K562 (cell line): ENCODE results near the gene PMVK. TPM values are rescaled to one million over a fixed set of nuclear protein-coding genes. Genes with fewer than 3 reads are reported as not detected.

Source experiments
- BRCA1 ChIP-seq, 2 experiments: fragments of 450-650 bp in 1 of 2; sonication (generic) in 1 of 2; formaldehyde crosslinking in 1 of 2; IDR thresholded peaks; 2 replicates each; pipeline versions ENCODE4 v1.5.0 to v1.6.1; 2017 to 2020; ENCODE audit warnings: mild to moderate bottlenecking in 1 of 2, missing genetic modification reagents in 1 of 2
- FOXA1 ChIP-seq: fragments of 450-650 bp; IDR thresholded peaks from 2 replicates; pipeline ENCODE4 v1.6.1; 2016; ENCODE audit warnings: mild to moderate bottlenecking, borderline replicate concordance
- HMGN3 ChIP-seq: IDR thresholded peaks from 2 replicates; pipeline ENCODE4 v1.6.1; 2011; ENCODE audit warnings: borderline replicate concordance, low read depth, mild to moderate bottlenecking, mixed read lengths, low read length; ENCODE audit not compliant: insufficient read length; ENCODE audit errors: extremely low read depth
- HNRNPLL ChIP-seq: fragments of 200-400 bp; formaldehyde crosslinking; IDR thresholded peaks from 2 replicates; pipeline ENCODE4 v1.6.1; 2017; ENCODE audit warnings: low read length, low read depth, mild to moderate bottlenecking; ENCODE audit not compliant: poor library complexity, severe bottlenecking
- KLF6 ChIP-seq: fragments of 250-450 bp; sonication (Bioruptor Pico); IDR thresholded peaks from 2 replicates; pipeline ENCODE4 v1.4.0; 2020; ENCODE audit warnings: mild to moderate bottlenecking, moderate library complexity, borderline replicate concordance
- MED1 ChIP-seq: sonication (generic); formaldehyde crosslinking; IDR thresholded peaks from 2 replicates; pipeline ENCODE4 v1.8.1; 2023; ENCODE audit warnings: missing genetic modification reagents, borderline replicate concordance
- RBM25 ChIP-seq: fragments of 200-400 bp; formaldehyde crosslinking; IDR thresholded peaks from 2 replicates; pipeline ENCODE4 v1.6.1; 2018; ENCODE audit warnings: low read length, low read depth, moderate library complexity; ENCODE audit not compliant: severe bottlenecking
- SRSF9 ChIP-seq: fragments of 200-400 bp; formaldehyde crosslinking; IDR thresholded peaks from 2 replicates; pipeline ENCODE4 v1.6.1; 2017; ENCODE audit warnings: low read depth, low read length, borderline replicate concordance
- TRIM24 ChIP-seq, 2 experiments: fragments of 450-650 bp; IDR thresholded peaks; 2 replicates each; pipeline ENCODE4 v1.6.1; 2016
- ZNF431 ChIP-seq: sonication (generic); formaldehyde crosslinking; IDR thresholded peaks from 2 replicates; pipeline ENCODE4 v1.8.0; 2022; ENCODE audit warnings: mild to moderate bottlenecking, missing genetic modification reagents
- ZNF561 ChIP-seq: fragments of 450-650 bp; formaldehyde crosslinking; conservative IDR thresholded peaks from 2 replicates; pipeline ENCODE4 v1.4.0; 2020; ENCODE audit warnings: mild to moderate bottlenecking, moderate library complexity
- ZNF592 ChIP-seq: fragments of 450-650 bp; IDR thresholded peaks from 2 replicates; pipeline ENCODE4 v1.6.1; 2017; ENCODE audit warnings: antibody characterized with exemption, mild to moderate bottlenecking
- polyA plus RNA-seq, 8 experiments: library from polyadenylated mRNA; depleted of rRNA in 4 of 8; stranded (reverse) in 5 of 8; unstranded in 3 of 8; fragments of >200 nt; fragmentation: Nextera tagmentation in 2 of 8; fragmentation: Illumina TruSeq in 1 of 8; extraction: Ambion mirVana in 2 of 8; extraction: Trizol in 1 of 8; gene quantifications; 2 replicates each; pipeline versions ENCODE4 v1.2.1 to v1.2.3, GENCODE V29; 2011 to 2014; ENCODE audit warnings: inconsistent platforms in 1 of 8, missing spikeins in 1 of 8
- total RNA-seq, 7 experiments: library from RNA; depleted of rRNA in 6 of 7; stranded (reverse); fragments of >200 nt in 6 of 7; fragmentation: Illumina TruSeq in 2 of 7; extraction: Trizol in 2 of 7; gene quantifications; 2 replicates each; pipeline versions ENCODE4 v1.2.1 to v1.2.3, GENCODE V29; 2011 to 2021; ENCODE audit warnings: low replicate concordance in 1 of 7
- TF ChIP-seq, protein P1 (sequence below), 2 experiments: fragments of 450-650 bp; IDR thresholded peaks; 2 replicates each; pipeline ENCODE4 v1.6.1; 2016
- TF ChIP-seq, protein P2 (sequence below): IDR thresholded peaks from 2 replicates; pipeline ENCODE4 v1.6.1; 2014; ENCODE audit warnings: antibody characterized with exemption
- TF ChIP-seq, protein P3 (sequence below), 3 experiments: fragments of 200-800 bp in 1 of 3; fragments of 250-450 bp in 1 of 3; fragments of 450-650 bp in 1 of 3; sonication (Bioruptor Pico) in 1 of 3; sonication (Bioruptor generic) in 1 of 3; formaldehyde crosslinking in 1 of 3; IDR thresholded peaks; 2 replicates each; pipeline versions ENCODE4 v1.6.1 to v1.8.0; 2016 to 2022; ENCODE audit warnings: mild to moderate bottlenecking in 2 of 3, missing genetic modification characterization in 2 of 3, missing compliant biosample characterization in 1 of 3, moderate library complexity in 1 of 3

PMVK gene
- total and polyA plus RNA-seq, 9 of the 15 experiments (the other 6 are each of a cell fraction or from before 2014, with no cell fraction given) = 1.1 to 15.3 (median 6.3) TPM

- TF ChIP-seq, protein P1, sequence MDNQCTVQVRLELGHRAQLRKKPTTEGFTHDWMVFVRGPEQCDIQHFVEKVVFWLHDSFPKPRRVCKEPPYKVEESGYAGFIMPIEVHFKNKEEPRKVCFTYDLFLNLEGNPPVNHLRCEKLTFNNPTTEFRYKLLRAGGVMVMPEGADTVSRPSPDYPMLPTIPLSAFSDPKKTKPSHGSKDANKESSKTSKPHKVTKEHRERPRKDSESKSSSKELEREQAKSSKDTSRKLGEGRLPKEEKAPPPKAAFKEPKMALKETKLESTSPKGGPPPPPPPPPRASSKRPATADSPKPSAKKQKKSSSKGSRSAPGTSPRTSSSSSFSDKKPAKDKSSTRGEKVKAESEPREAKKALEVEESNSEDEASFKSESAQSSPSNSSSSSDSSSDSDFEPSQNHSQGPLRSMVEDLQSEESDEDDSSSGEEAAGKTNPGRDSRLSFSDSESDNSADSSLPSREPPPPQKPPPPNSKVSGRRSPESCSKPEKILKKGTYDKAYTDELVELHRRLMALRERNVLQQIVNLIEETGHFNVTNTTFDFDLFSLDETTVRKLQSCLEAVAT (IDR thresholded peaks at IDR 0.05) = peak; percentile 72 to 85
- peak; percentile 34 for TF ChIP-seq HMGN3
- TF ChIP-seq TRIM24 (IDR thresholded peaks at IDR 0.05) = 0 out of 4 replicates have a peak, but pooled peaks of 1 of the 2 experiments have one; percentile 20
- TF ChIP-seq ZNF592 = no peak
- TF ChIP-seq, protein P2, sequence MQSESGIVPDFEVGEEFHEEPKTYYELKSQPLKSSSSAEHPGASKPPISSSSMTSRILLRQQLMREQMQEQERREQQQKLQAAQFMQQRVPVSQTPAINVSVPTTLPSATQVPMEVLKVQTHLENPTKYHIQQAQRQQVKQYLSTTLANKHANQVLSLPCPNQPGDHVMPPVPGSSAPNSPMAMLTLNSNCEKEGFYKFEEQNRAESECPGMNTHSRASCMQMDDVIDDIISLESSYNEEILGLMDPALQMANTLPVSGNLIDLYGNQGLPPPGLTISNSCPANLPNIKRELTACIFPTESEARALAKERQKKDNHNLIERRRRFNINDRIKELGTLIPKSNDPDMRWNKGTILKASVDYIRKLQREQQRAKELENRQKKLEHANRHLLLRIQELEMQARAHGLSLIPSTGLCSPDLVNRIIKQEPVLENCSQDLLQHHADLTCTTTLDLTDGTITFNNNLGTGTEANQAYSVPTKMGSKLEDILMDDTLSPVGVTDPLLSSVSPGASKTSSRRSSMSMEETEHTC = no peak; the same call in 1 of the 2 replicates
- TF ChIP-seq FOXA1 = no peak
- TF ChIP-seq MED1 (CRISPR knock-in tag) = no peak
- TF ChIP-seq BRCA1 (IDR thresholded peaks at IDR 0.05) = no peak
- TF ChIP-seq BRCA1 (CRISPR knock-in tag; IDR thresholded peaks at IDR 0.05) = no peak
- peak; percentile 83 for TF ChIP-seq HNRNPLL
- no peak for TF ChIP-seq ZNF561 (CRISPR knock-in tag)
- TF ChIP-seq KLF6 = no peak
- no peak for TF ChIP-seq ZNF431
- TF ChIP-seq RBM25 = no peak
- TF ChIP-seq, protein P3, sequence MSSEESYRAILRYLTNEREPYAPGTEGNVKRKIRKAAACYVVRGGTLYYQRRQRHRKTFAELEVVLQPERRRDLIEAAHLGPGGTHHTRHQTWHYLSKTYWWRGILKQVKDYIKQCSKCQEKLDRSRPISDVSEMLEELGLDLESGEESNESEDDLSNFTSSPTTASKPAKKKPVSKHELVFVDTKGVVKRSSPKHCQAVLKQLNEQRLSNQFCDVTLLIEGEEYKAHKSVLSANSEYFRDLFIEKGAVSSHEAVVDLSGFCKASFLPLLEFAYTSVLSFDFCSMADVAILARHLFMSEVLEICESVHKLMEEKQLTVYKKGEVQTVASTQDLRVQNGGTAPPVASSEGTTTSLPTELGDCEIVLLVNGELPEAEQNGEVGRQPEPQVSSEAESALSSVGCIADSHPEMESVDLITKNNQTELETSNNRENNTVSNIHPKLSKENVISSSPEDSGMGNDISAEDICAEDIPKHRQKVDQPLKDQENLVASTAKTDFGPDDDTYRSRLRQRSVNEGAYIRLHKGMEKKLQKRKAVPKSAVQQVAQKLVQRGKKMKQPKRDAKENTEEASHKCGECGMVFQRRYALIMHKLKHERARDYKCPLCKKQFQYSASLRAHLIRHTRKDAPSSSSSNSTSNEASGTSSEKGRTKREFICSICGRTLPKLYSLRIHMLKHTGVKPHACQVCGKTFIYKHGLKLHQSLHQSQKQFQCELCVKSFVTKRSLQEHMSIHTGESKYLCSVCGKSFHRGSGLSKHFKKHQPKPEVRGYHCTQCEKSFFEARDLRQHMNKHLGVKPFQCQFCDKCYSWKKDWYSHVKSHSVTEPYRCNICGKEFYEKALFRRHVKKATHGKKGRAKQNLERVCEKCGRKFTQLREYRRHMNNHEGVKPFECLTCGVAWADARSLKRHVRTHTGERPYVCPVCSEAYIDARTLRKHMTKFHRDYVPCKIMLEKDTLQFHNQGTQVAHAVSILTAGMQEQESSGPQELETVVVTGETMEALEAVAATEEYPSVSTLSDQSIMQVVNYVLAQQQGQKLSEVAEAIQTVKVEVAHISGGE (CRISPR knock-in tag; IDR thresholded peaks at IDR 0.05) = no peak
- no peak for TF ChIP-seq SRSF9
Measured at GRCh38 chr1:154973344-154974101, 37.0 kb upstream of the PMVK start (continued).
